H1 (cell line): ENCODE data around the gene HIVEP2.

Experiments
- TF ChIP-seq, protein P1 (sequence below): IDR thresholded peaks from 2 replicates; pipeline ENCODE4 v1.6.1; 2012; ENCODE audit warnings: low read length, inconsistent platforms
- TF ChIP-seq, protein P2 (sequence below), 3 experiments: IDR thresholded peaks; 1 replicate in 2 of 3; 2 replicates in 1 of 3; pipeline versions ENCODE4 v1.5.1 to v1.6.1; 2011; ENCODE audit warnings: low read length in 3 of 3, mild to moderate bottlenecking in 3 of 3, inconsistent platforms in 2 of 3, low read depth in 1 of 3, moderate library complexity in 1 of 3; ENCODE audit not compliant: insufficient read depth in 1 of 3; ENCODE audit errors: control extremely low read depth in 1 of 3

- TF ChIP-seq, protein P1, sequence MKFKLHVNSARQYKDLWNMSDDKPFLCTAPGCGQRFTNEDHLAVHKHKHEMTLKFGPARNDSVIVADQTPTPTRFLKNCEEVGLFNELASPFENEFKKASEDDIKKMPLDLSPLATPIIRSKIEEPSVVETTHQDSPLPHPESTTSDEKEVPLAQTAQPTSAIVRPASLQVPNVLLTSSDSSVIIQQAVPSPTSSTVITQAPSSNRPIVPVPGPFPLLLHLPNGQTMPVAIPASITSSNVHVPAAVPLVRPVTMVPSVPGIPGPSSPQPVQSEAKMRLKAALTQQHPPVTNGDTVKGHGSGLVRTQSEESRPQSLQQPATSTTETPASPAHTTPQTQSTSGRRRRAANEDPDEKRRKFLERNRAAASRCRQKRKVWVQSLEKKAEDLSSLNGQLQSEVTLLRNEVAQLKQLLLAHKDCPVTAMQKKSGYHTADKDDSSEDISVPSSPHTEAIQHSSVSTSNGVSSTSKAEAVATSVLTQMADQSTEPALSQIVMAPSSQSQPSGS, result no peak
- TF ChIP-seq, protein P2, sequence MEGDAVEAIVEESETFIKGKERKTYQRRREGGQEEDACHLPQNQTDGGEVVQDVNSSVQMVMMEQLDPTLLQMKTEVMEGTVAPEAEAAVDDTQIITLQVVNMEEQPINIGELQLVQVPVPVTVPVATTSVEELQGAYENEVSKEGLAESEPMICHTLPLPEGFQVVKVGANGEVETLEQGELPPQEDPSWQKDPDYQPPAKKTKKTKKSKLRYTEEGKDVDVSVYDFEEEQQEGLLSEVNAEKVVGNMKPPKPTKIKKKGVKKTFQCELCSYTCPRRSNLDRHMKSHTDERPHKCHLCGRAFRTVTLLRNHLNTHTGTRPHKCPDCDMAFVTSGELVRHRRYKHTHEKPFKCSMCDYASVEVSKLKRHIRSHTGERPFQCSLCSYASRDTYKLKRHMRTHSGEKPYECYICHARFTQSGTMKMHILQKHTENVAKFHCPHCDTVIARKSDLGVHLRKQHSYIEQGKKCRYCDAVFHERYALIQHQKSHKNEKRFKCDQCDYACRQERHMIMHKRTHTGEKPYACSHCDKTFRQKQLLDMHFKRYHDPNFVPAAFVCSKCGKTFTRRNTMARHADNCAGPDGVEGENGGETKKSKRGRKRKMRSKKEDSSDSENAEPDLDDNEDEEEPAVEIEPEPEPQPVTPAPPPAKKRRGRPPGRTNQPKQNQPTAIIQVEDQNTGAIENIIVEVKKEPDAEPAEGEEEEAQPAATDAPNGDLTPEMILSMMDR (IDR thresholded peaks at IDR 0.05; ENCODE audit: control extremely low read depth in 1 of 3, insufficient read depth in 1 of 3, low read depth in 1 of 3, low read length in 3 of 3), result no peak
These were observed 209.8 kb downstream of the HIVEP2 start for GRCh38 chr6:142735204-142735603.
